Effector memory CD8-positive, alpha-beta T cell (primary cell): ENCODE measurements around the gene CHIC1.
"Not testable (repeated sequence)": the region's sequence is repeated elsewhere in the genome, so short reads cannot be mapped to it uniquely, and the experiment has no call there.

ENCODE experiments used
- ATAC-seq: fragments of 150-1000 bp; cut with Tn5 transposase; replicated peaks from 2 replicates; pipeline ENCODE4 v1.10.0; 2021; ENCODE audit warnings: mild to moderate bottlenecking, moderate library complexity
- DNase-seq, 3 experiments: peaks; one replicate each; pipeline ENCODE4 v3.0.0; 2021
- H3K27ac Mint-ChIP-seq, 2 donors: one replicate each; pipeline ENCODE4 v1.8.0; 2022; ENCODE audit warnings: mild to moderate bottlenecking in 2 of 2, mixed read lengths in 2 of 2, moderate library complexity in 2 of 2
- H3K27me3 Mint-ChIP-seq, 2 donors: one replicate each; pipeline ENCODE4 v1.8.0; 2022; ENCODE audit warnings: mixed read lengths in 2 of 2
- H3K36me3 Mint-ChIP-seq: one replicate; pipeline ENCODE4 v1.8.0; 2022; ENCODE audit warnings: mild to moderate bottlenecking, moderate library complexity, mixed read lengths; ENCODE audit not compliant: insufficient read depth
- H3K4me1 Mint-ChIP-seq, 2 donors: one replicate each; pipeline ENCODE4 v1.8.0; 2022; ENCODE audit warnings: low read depth in 2 of 2, mixed read lengths in 2 of 2
- H3K4me3 Mint-ChIP-seq, 2 donors: one replicate each; pipeline ENCODE4 v1.8.0; 2022; ENCODE audit warnings: mild to moderate bottlenecking in 2 of 2, mixed read lengths in 2 of 2, moderate library complexity in 2 of 2
- H3K9me3 Mint-ChIP-seq, 2 donors: one replicate each; pipeline ENCODE4 v1.8.0; 2022; ENCODE audit warnings: mixed read lengths in 2 of 2

Gene CHIC1

GRCh38 chrX:73641669-73642068 is 78.7 kb downstream of the CHIC1 start:
- ATAC-seq, H3K27me3 Mint-ChIP-seq, H3K9me3 Mint-ChIP-seq, H3K27ac Mint-ChIP-seq, H3K36me3 Mint-ChIP-seq, H3K4me3 Mint-ChIP-seq, DNase-seq: not testable (repeated sequence)
- H3K4me1 Mint-ChIP-seq = peaks cover 6 to 18% of the 10 kb centered on the region in 2 donors

GRCh38 chrX:73647212-73647611 is 84.2 kb downstream of the CHIC1 start:
- no peaks in the 10 kb centered on the region for H3K27me3 Mint-ChIP-seq
- H3K36me3 Mint-ChIP-seq = no peaks in the 10 kb centered on the region
- no peak overlapping the region for H3K4me3 Mint-ChIP-seq
- H3K27ac Mint-ChIP-seq = no peak overlapping the region
- ATAC-seq (no peak), DNase-seq (no peak)
- H3K4me1 Mint-ChIP-seq = no peaks in the 10 kb centered on the region
- H3K9me3 Mint-ChIP-seq = no peaks in the 10 kb centered on the region

GRCh38 chrX:73647632-73648322 is 84.8 kb downstream of the CHIC1 start:
- H3K36me3 Mint-ChIP-seq = no peaks in the 10 kb centered on the region
- no peaks in the 10 kb centered on the region for H3K27me3 Mint-ChIP-seq
- H3K27ac Mint-ChIP-seq = no peak overlapping the region
- H3K4me3 Mint-ChIP-seq = no peak overlapping the region
- no peaks in the 10 kb centered on the region for H3K9me3 Mint-ChIP-seq
- no peaks in the 10 kb centered on the region for H3K4me1 Mint-ChIP-seq
- ATAC-seq (no peak), DNase-seq (no peak)

- DNase-seq, H3K4me3 Mint-ChIP-seq, H3K4me1 Mint-ChIP-seq, H3K27me3 Mint-ChIP-seq, H3K9me3 Mint-ChIP-seq, H3K36me3 Mint-ChIP-seq, H3K27ac Mint-ChIP-seq, ATAC-seq: not testable (repeated sequence)
Observed at GRCh38 chrX:73661322-73661721, 98.3 kb downstream of the CHIC1 start.

- H3K36me3 Mint-ChIP-seq = no peaks in the 10 kb centered on the region
Observed at GRCh38 chrX:73668779-73669178, 105.8 kb downstream of the CHIC1 start.

GRCh38 chrX:73681408-73681807 is 118.4 kb downstream of the CHIC1 start:
- no peaks in the 10 kb centered on the region for H3K27me3 Mint-ChIP-seq
- DNase-seq = no peak
- H3K36me3 Mint-ChIP-seq = peaks cover 2% of the 10 kb centered on the region
- H3K27ac Mint-ChIP-seq = no peak overlapping the region
- ATAC-seq = no peak
- no peaks in the 10 kb centered on the region for H3K9me3 Mint-ChIP-seq
- no peak overlapping the region for H3K4me3 Mint-ChIP-seq
- H3K4me1 Mint-ChIP-seq = no peaks in the 10 kb centered on the region

More at GRCh38 chrX:73668779-73669178, 105.8 kb downstream of the CHIC1 start:
- no peaks in the 10 kb centered on the region for H3K9me3 Mint-ChIP-seq
- ATAC-seq = no peak
- DNase-seq = no peak
- no peak overlapping the region for H3K27ac Mint-ChIP-seq
- H3K4me3 Mint-ChIP-seq = no peak overlapping the region
- peaks cover 4 to 14% of the 10 kb centered on the region in 2 donors for H3K4me1 Mint-ChIP-seq
- H3K27me3 Mint-ChIP-seq = no peaks in the 10 kb centered on the region

- ATAC-seq = no peak
- no peak for DNase-seq
- H3K36me3 Mint-ChIP-seq = peaks cover 4% of the 10 kb centered on the region
- no peak overlapping the region for H3K4me3 Mint-ChIP-seq
- H3K27ac Mint-ChIP-seq = no peak overlapping the region
- no peaks in the 10 kb centered on the region for H3K4me1 Mint-ChIP-seq
- H3K9me3 Mint-ChIP-seq = peaks cover 0 to 2% of the 10 kb centered on the region in 2 donors
- H3K27me3 Mint-ChIP-seq = no peaks in the 10 kb centered on the region
Observed at GRCh38 chrX:73683236-73683859, 120.4 kb downstream of the CHIC1 start.

- not testable (repeated sequence) for H3K9me3 Mint-ChIP-seq, DNase-seq, ATAC-seq, H3K27me3 Mint-ChIP-seq, H3K27ac Mint-ChIP-seq, H3K36me3 Mint-ChIP-seq, H3K4me3 Mint-ChIP-seq, H3K4me1 Mint-ChIP-seq
Observed at GRCh38 chrX:73707014-73707413, 144.0 kb downstream of the CHIC1 start.

- no peaks in the 10 kb centered on the region for H3K27me3 Mint-ChIP-seq
- no peaks in the 10 kb centered on the region for H3K4me1 Mint-ChIP-seq
- ATAC-seq = no peak
- no peak for DNase-seq
- H3K36me3 Mint-ChIP-seq = no peaks in the 10 kb centered on the region
- no peaks in the 10 kb centered on the region for H3K9me3 Mint-ChIP-seq
- H3K4me3 Mint-ChIP-seq = no peak overlapping the region
- no peak overlapping the region for H3K27ac Mint-ChIP-seq
Observed at GRCh38 chrX:73728602-73729001, 165.6 kb downstream of the CHIC1 start.
